Measurements from ENCODE around the gene FRG1. TPM values are rescaled to one million over a fixed set of nuclear protein-coding genes. Genes with fewer than 3 reads are reported as not detected.
"Not testable (repeated sequence)": the region's sequence is repeated elsewhere in the genome, so short reads cannot be mapped to it uniquely, and the experiment has no call there.

FRG1 gene
- total and polyA plus RNA-seq, 10 donors: 34.2 to 55.3 (median 41.9) TPM

- no peak for TF ChIP-seq POLR2A (IDR thresholded peaks at IDR 0.05)
- no peak for TF ChIP-seq CTCF (IDR thresholded peaks at IDR 0.05 in 8 of 11, conservative IDR thresholded peaks at IDR 0.05 in 3 of 11)
- TF ChIP-seq POLR2AphosphoS5 (IDR thresholded peaks at IDR 0.05): no peak
- H3K36me3 ChIP-seq: peaks cover 0 to 18% (median 0%) of the 10 kb centered on the region in 6 donors
- no peak for DNase-seq
- H3K4me3 ChIP-seq: peak overlapping the region; percentile 71 to 87 (median 80)
- intact Hi-C loops (cut with DNase I; ENCODE audit: low total_unique reads): no loop called here
- WGBS, 5 donors: 0 to 8% (median 1%) methylated on average over 22 to 31 of the region's 31 CpGs
- no peaks in the 10 kb centered on the region for H3K27me3 ChIP-seq (replicated peaks in 1 of 7)
- H3K4me1 ChIP-seq: peaks cover 13 to 63% (median 47%) of the 10 kb centered on the region in 6 donors
- H3K27ac ChIP-seq: peak overlapping the region; percentile 85 to 96 (median 92)
- peaks cover 0 to 3% (median 0%) of the 10 kb centered on the region in 8 donors for H3K9me3 ChIP-seq
These were observed 356 bp downstream of the FRG1 start for GRCh38 chr4:189941005-189941450.

GRCh38 chr4:189942412-189942811 is 1.7 kb downstream of the FRG1 start:
- intact Hi-C loops (cut with DNase I; ENCODE audit: low total_unique reads); H3K27me3 ChIP-seq (replicated peaks in 1 of 7); H3K9me3 ChIP-seq; DNase-seq; H3K27ac ChIP-seq: not testable (repeated sequence)
- WGBS, 5 donors: 93 to 99% (median 95%) methylated on average over 3 of the region's 3 CpGs
- H3K36me3 ChIP-seq: peaks cover 0 to 18% (median 0%) of the 10 kb centered on the region in 6 donors
- peaks cover 13 to 70% (median 47%) of the 10 kb centered on the region in 6 donors for H3K4me1 ChIP-seq
- peak overlapping the region in 2 of 8 donors; percentile 84 to 85 for H3K4me3 ChIP-seq

GRCh38 chr4:189944077-189944476 is 3.4 kb downstream of the FRG1 start:
- peaks cover 0 to 32% (median 0%) of the 10 kb centered on the region in 6 donors for H3K36me3 ChIP-seq
- H3K9me3 ChIP-seq; H3K27me3 ChIP-seq (replicated peaks in 1 of 7); H3K4me3 ChIP-seq; DNase-seq; intact Hi-C loops (cut with DNase I; ENCODE audit: low total_unique reads); H3K27ac ChIP-seq: not testable (repeated sequence)
- WGBS, 5 donors: 85 to 96% (median 95%) methylated on average over 5 of the region's 5 CpGs
- peaks cover 13 to 83% (median 47%) of the 10 kb centered on the region in 6 donors for H3K4me1 ChIP-seq

GRCh38 chr4:189946906-189947305 is 6.2 kb downstream of the FRG1 start:
- Histone ChIP-seq H3K36me3 (peaks cover 0 to 34% (median 0%) of the 10 kb centered on the region in 6 donors), H3K4me1 (peaks cover 7 to 65% (median 36%) of the 10 kb centered on the region in 6 donors)
- H3K4me3 ChIP-seq; H3K27me3 ChIP-seq (replicated peaks in 1 of 7); DNase-seq; intact Hi-C loops (cut with DNase I; ENCODE audit: low total_unique reads); H3K27ac ChIP-seq; H3K9me3 ChIP-seq: not testable (repeated sequence)
- 94 to 97% (median 96%) methylated on average over 13 of the region's 13 CpGs for WGBS, 5 donors

GRCh38 chr4:189948486-189948885 is 7.8 kb downstream of the FRG1 start:
- intact Hi-C loops (cut with DNase I; ENCODE audit: low total_unique reads); H3K27ac ChIP-seq; H3K9me3 ChIP-seq; H3K27me3 ChIP-seq (replicated peaks in 1 of 7); H3K4me3 ChIP-seq; DNase-seq: not testable (repeated sequence)
- WGBS, 5 donors: 79 to 86% (median 84%) methylated on average over 7 of the region's 7 CpGs
- Histone ChIP-seq H3K4me1 (peaks cover 0 to 49% (median 21%) of the 10 kb centered on the region in 6 donors), H3K36me3 (peaks cover 0 to 50% (median 2%) of the 10 kb centered on the region in 6 donors)

- H3K27ac ChIP-seq; H3K36me3 ChIP-seq; DNase-seq; H3K4me3 ChIP-seq; H3K4me1 ChIP-seq; H3K27me3 ChIP-seq (replicated peaks in 1 of 7); intact Hi-C loops (cut with DNase I; ENCODE audit: low total_unique reads): not testable (repeated sequence)
- 41 to 68% (median 59%) methylated on average over 1 of the region's 1 CpG for WGBS, 5 donors
- peaks cover 0 to 42% (median 30%) of the 10 kb centered on the region in 8 donors for H3K9me3 ChIP-seq
These were observed 28.6 kb downstream of the FRG1 start for GRCh38 chr4:189969291-189969690.

GRCh38 chr4:189973646-189974045 is 33.0 kb downstream of the FRG1 start:
- intact Hi-C loops (cut with DNase I; ENCODE audit: low total_unique reads): no loop called here
- TF ChIP-seq POLR2AphosphoS5 (IDR thresholded peaks at IDR 0.05) (no peak), POLR2A (IDR thresholded peaks at IDR 0.05) (no peak), CTCF (IDR thresholded peaks at IDR 0.05 in 8 of 11, conservative IDR thresholded peaks at IDR 0.05 in 3 of 11) (no peak)
- Histone ChIP-seq H3K27me3 (replicated peaks in 1 of 7) (no peaks in the 10 kb centered on the region), H3K36me3 (no peaks in the 10 kb centered on the region), H3K4me1 (no peaks in the 10 kb centered on the region), H3K9me3 (peaks cover 0 to 5% (median 0%) of the 10 kb centered on the region in 8 donors), H3K4me3 (no peak overlapping the region), H3K27ac (no peak overlapping the region)
- no peak for DNase-seq

Data from spleen (tissue), 11 donors.